SK-N-SH treated with all-trans-retinoic acid at 6 μM for 48 hours (cell line): ENCODE results near the gene PGLYRP2.

Experiments used
- ATAC-seq: fragments of 200-7000 bp; cut with Tn5 transposase; 3 replicates; pipeline ENCODE4 v1.9.1; 2020; ENCODE audit warnings: mild to moderate bottlenecking, moderate library complexity
- ARNTL ChIP-seq: fragments of 450-650 bp; formaldehyde crosslinking; IDR thresholded peaks from 2 replicates; pipeline ENCODE4 v1.5.0; 2020; ENCODE audit warnings: low read depth, mild to moderate bottlenecking, moderate library complexity, borderline replicate concordance
- BACH2 ChIP-seq: fragments of 250-450 bp; sonication (Bioruptor Pico); IDR thresholded peaks from 2 replicates; pipeline ENCODE4 v1.9.0; 2021; ENCODE audit warnings: mild to moderate bottlenecking, borderline replicate concordance
- CSDC2 ChIP-seq: fragments of 250-450 bp; sonication (Bioruptor Pico); IDR thresholded peaks from 2 replicates; pipeline ENCODE4 v1.5.0; 2020; ENCODE audit warnings: mild to moderate bottlenecking, moderate library complexity
- ESRRG ChIP-seq: fragments of 250-450 bp; sonication (Bioruptor Pico); IDR thresholded peaks from 2 replicates; pipeline ENCODE4 v1.6.1; 2021; ENCODE audit warnings: mild to moderate bottlenecking
- GLIS3 ChIP-seq: fragments of 250-450 bp; sonication (Bioruptor Pico); IDR thresholded peaks from 2 replicates; pipeline ENCODE4 v1.5.0; 2020; ENCODE audit warnings: mild to moderate bottlenecking, moderate library complexity
- ISL1 ChIP-seq: fragments of 250-450 bp; sonication (Bioruptor Pico); IDR thresholded peaks from 2 replicates; pipeline ENCODE4 v2.1.2; 2022; ENCODE audit warnings: mild to moderate bottlenecking, moderate library complexity
- OSR1 ChIP-seq: fragments of 250-450 bp; sonication (Bioruptor Pico); IDR thresholded peaks from 2 replicates; pipeline ENCODE4 v1.8.0; 2022; ENCODE audit warnings: moderate library complexity, mild to moderate bottlenecking, inconsistent platforms
- RARB ChIP-seq: fragments of 250-450 bp; sonication (Bioruptor Pico); IDR thresholded peaks from 2 replicates; pipeline ENCODE4 v1.8.0; 2021; ENCODE audit warnings: mild to moderate bottlenecking, moderate library complexity
- SNAI2 ChIP-seq: fragments of 250-450 bp; sonication (Bioruptor Pico); IDR thresholded peaks from 2 replicates; pipeline ENCODE4 v1.5.0; 2020; ENCODE audit warnings: mild to moderate bottlenecking, moderate library complexity
- TCF4 ChIP-seq: fragments of 250-450 bp; sonication (Bioruptor Pico); IDR thresholded peaks from 2 replicates; pipeline ENCODE4 v1.8.0; 2021; ENCODE audit warnings: mild to moderate bottlenecking, moderate library complexity, borderline replicate concordance
- ZC3H10 ChIP-seq: fragments of 250-450 bp; sonication (Bioruptor Pico); IDR thresholded peaks from 2 replicates; pipeline ENCODE4 v1.5.1; 2021; ENCODE audit warnings: mild to moderate bottlenecking, moderate library complexity
- ZFP3 ChIP-seq: fragments of 250-450 bp; sonication (Bioruptor Pico); IDR thresholded peaks from 2 replicates; pipeline ENCODE4 v1.5.0; 2020; ENCODE audit warnings: mild to moderate bottlenecking, moderate library complexity
- ZFP30 ChIP-seq: fragments of 450-650 bp; formaldehyde crosslinking; IDR thresholded peaks from 2 replicates; pipeline ENCODE4 v1.5.0; 2022; ENCODE audit warnings: mild to moderate bottlenecking, moderate library complexity
- ZNF565 ChIP-seq: fragments of 450-650 bp; formaldehyde crosslinking; conservative IDR thresholded peaks from 2 replicates; pipeline ENCODE4 v1.5.0; 2020; ENCODE audit warnings: low read depth, mild to moderate bottlenecking, moderate library complexity
- ZNF70 ChIP-seq: fragments of 450-650 bp; formaldehyde crosslinking; IDR thresholded peaks from 2 replicates; pipeline ENCODE4 v1.5.0; 2020; ENCODE audit warnings: mild to moderate bottlenecking, moderate library complexity
- ZNF8 ChIP-seq: fragments of 450-650 bp; formaldehyde crosslinking; IDR thresholded peaks from 2 replicates; pipeline ENCODE4 v1.5.0; 2020; ENCODE audit warnings: mild to moderate bottlenecking, moderate library complexity
- TF ChIP-seq, protein P1 (sequence below): fragments of 250-450 bp; sonication (Bioruptor Pico); IDR thresholded peaks from 2 replicates; pipeline ENCODE4 v1.5.0; 2020; ENCODE audit warnings: mild to moderate bottlenecking, moderate library complexity
- TF ChIP-seq, protein P2 (sequence below): fragments of 250-450 bp; sonication (Bioruptor Pico); IDR thresholded peaks from 2 replicates; pipeline ENCODE4 v1.8.0; 2021; ENCODE audit warnings: low read depth, mild to moderate bottlenecking, moderate library complexity, borderline replicate concordance
- TF ChIP-seq, protein P3 (sequence below): fragments of 250-450 bp; sonication (Bioruptor Pico); IDR thresholded peaks from 2 replicates; pipeline ENCODE4 v1.5.1; 2021; ENCODE audit warnings: mild to moderate bottlenecking, moderate library complexity
- TF ChIP-seq, protein P4 (sequence below): fragments of 250-450 bp; sonication (Bioruptor Pico); IDR thresholded peaks from 2 replicates; pipeline ENCODE4 v1.5.1; 2020; ENCODE audit warnings: low read depth, mild to moderate bottlenecking, moderate library complexity

PGLYRP2 gene

DNA sequence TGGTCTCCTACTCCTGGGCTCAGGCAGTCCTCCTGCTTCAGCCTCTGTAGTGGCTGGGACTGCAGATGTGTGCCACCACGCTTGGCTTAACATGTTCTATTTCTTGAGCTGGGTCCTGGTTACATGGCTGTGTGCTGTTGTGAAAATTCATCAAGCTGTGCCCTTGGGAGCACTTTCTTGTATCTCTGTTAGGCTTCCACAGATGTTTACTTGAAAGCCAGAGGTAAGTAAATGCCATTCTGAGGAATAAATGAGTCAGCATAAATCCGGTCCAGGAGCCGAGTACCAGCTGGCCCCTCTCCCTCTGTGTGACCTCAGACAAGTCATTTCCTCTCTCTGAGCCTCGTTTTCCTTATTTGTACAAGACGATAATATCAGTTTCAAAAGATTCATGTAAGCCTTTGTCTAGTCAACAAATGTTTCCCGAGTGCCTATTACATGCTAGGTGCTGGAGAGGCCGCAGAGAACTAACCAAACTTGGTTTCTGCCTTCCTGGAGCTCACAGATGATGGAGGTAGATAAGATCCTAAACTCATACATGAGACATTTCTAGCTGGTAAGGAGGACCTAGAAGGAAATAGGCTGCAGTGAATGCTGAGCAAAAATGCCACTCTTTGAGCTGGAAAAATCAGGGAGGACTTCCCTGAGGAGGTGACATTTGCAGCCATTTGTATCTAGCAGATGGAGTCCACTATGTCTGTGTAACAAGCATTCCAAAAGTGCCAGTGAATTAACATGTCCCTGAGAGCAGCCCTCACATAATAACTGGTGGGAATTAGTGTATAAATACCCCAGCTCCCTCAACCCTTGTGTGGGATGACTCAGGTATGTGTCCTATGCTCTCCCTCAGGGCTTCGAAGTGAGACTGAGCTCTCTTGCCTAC is 12.2 kb downstream of the PGLYRP2 start (continued):
- TF ChIP-seq, protein P1, sequence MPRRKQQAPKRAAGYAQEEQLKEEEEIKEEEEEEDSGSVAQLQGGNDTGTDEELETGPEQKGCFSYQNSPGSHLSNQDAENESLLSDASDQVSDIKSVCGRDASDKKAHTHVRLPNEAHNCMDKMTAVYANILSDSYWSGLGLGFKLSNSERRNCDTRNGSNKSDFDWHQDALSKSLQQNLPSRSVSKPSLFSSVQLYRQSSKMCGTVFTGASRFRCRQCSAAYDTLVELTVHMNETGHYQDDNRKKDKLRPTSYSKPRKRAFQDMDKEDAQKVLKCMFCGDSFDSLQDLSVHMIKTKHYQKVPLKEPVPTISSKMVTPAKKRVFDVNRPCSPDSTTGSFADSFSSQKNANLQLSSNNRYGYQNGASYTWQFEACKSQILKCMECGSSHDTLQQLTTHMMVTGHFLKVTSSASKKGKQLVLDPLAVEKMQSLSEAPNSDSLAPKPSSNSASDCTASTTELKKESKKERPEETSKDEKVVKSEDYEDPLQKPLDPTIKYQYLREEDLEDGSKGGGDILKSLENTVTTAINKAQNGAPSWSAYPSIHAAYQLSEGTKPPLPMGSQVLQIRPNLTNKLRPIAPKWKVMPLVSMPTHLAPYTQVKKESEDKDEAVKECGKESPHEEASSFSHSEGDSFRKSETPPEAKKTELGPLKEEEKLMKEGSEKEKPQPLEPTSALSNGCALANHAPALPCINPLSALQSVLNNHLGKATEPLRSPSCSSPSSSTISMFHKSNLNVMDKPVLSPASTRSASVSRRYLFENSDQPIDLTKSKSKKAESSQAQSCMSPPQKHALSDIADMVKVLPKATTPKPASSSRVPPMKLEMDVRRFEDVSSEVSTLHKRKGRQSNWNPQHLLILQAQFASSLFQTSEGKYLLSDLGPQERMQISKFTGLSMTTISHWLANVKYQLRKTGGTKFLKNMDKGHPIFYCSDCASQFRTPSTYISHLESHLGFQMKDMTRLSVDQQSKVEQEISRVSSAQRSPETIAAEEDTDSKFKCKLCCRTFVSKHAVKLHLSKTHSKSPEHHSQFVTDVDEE = no peak
- TF ChIP-seq ZNF70 (CRISPR knock-in tag) = no peak
- TF ChIP-seq OSR1 (CRISPR knock-in tag) = no peak
- TF ChIP-seq CSDC2 (CRISPR knock-in tag) = no peak

DNA sequence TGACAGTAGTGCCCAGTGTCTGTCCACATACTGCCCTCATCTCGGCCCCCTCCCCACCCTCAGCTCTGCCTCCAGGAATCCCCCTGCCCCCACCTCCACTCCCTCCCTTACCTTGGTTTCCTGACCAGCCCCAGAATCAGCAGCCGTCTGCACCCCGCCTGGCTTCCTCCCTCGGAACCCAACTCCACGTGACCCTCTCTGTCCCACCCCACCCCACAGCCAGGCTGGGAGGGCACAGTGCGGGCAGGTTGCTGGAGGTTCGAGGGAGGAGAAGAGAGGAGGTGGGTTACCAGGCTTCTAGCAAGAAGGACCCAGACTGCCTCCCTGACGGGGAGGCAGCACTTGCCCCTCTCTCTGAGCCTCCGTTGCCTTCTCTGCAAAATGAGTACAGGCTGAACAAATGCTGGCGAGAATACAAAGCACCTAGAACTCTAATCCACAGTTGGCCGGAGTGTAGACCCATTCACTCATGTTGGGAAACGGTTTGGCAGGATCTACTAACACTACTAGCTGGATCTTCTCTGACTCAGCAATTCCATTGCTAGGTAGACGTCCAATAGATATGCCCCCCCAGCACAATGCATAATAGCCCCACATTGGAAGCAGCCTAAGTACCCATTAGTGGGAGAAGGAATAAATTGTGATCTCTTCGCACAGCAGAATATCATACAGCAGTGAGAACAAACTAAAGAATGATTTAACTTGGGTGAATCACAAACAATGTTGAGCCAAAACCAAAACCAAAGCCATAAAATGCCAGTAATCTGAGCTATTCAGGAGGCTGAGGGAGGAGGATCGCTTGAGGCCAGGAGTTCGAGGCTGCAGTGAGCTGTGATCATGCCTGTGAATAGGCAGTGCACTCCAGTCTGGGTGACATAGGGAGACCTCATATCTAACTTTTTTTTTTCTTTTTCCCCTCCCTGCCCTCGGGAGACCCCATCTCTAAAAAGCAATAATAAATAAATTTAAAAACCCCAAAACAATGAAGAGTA is 14.6 kb downstream of the PGLYRP2 start, which contains the start of gene RASAL3:
TSS of gene RASAL3 (minus strand) at position 151 of the 992 bp plus-strand sequence. CDS start 186 bp downstream, outside the sequence.
- no peak for ATAC-seq
- no peak for TF ChIP-seq ZNF565 (CRISPR knock-in tag)
- TF ChIP-seq ZFP3 (CRISPR knock-in tag) = no peak
- no peak for TF ChIP-seq ZNF8 (CRISPR knock-in tag)
- no peak for TF ChIP-seq SNAI2 (CRISPR knock-in tag)
- no peak for TF ChIP-seq RARB (CRISPR knock-in tag)
- no peak for TF ChIP-seq OSR1 (CRISPR knock-in tag)
- TF ChIP-seq ZNF70 (CRISPR knock-in tag) = no peak
- no peak for TF ChIP-seq GLIS3 (CRISPR knock-in tag)
- TF ChIP-seq, protein P2, sequence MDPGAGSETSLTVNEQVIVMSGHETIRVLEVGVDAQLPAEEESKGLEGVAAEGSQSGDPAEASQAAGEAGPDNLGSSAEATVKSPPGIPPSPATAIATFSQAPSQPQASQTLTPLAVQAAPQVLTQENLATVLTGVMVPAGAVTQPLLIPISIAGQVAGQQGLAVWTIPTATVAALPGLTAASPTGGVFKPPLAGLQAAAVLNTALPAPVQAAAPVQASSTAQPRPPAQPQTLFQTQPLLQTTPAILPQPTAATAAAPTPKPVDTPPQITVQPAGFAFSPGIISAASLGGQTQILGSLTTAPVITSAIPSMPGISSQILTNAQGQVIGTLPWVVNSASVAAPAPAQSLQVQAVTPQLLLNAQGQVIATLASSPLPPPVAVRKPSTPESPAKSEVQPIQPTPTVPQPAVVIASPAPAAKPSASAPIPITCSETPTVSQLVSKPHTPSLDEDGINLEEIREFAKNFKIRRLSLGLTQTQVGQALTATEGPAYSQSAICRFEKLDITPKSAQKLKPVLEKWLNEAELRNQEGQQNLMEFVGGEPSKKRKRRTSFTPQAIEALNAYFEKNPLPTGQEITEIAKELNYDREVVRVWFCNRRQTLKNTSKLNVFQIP (CRISPR knock-in tag) = no peak
- no peak for TF ChIP-seq ISL1 (CRISPR knock-in tag)

DNA sequence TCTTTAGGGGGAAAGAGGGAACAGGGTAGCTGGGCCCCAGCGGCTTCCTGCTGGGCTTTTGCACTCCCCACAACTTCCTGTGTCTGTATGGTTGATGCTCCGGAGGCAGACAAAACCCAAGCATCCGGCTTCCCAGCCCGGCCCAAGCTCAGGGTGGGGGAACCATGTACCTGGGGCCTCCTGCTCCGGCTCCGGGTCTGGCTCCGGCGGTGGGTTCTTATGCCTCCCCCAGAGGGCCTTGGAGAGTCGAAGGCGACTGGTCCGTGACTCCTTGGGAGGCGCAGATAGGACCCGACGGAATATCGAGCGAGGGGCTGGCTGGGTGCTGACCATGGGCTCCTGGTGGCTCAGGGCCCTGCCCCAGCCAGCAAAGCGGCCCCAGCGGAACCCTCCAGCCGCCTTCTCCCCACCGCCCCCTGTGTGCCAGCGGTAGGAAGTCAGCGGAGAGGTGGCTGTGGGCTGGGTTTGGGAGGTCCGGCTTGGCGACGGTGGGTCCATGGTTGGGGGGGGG is 15.4 kb downstream of the PGLYRP2 start:
- no peak for ATAC-seq
- TF ChIP-seq, protein P2 (CRISPR knock-in tag) = no peak
- TF ChIP-seq TCF4 (CRISPR knock-in tag) = no peak
- no peak for TF ChIP-seq OSR1 (CRISPR knock-in tag)
- TF ChIP-seq ZNF70 (CRISPR knock-in tag) = no peak
- no peak for TF ChIP-seq ZFP30 (CRISPR knock-in tag)
- no peak for TF ChIP-seq ZNF565 (CRISPR knock-in tag)
- TF ChIP-seq, protein P3, sequence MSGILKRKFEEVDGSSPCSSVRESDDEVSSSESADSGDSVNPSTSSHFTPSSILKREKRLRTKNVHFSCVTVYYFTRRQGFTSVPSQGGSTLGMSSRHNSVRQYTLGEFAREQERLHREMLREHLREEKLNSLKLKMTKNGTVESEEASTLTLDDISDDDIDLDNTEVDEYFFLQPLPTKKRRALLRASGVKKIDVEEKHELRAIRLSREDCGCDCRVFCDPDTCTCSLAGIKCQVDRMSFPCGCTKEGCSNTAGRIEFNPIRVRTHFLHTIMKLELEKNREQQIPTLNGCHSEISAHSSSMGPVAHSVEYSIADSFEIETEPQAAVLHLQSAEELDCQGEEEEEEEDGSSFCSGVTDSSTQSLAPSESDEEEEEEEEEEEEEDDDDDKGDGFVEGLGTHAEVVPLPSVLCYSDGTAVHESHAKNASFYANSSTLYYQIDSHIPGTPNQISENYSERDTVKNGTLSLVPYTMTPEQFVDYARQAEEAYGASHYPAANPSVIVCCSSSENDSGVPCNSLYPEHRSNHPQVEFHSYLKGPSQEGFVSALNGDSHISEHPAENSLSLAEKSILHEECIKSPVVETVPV = no peak
- no peak for TF ChIP-seq ZFP3 (CRISPR knock-in tag)
- TF ChIP-seq, protein P1 = no peak
- TF ChIP-seq RARB (CRISPR knock-in tag) = no peak
- TF ChIP-seq ARNTL (CRISPR knock-in tag) = no peak
- no peak for TF ChIP-seq ZC3H10
- TF ChIP-seq GLIS3 (CRISPR knock-in tag) = no peak
- no peak for TF ChIP-seq BACH2 (CRISPR knock-in tag)
- TF ChIP-seq CSDC2 (CRISPR knock-in tag) = no peak
- TF ChIP-seq ESRRG = no peak
- TF ChIP-seq, protein P4, sequence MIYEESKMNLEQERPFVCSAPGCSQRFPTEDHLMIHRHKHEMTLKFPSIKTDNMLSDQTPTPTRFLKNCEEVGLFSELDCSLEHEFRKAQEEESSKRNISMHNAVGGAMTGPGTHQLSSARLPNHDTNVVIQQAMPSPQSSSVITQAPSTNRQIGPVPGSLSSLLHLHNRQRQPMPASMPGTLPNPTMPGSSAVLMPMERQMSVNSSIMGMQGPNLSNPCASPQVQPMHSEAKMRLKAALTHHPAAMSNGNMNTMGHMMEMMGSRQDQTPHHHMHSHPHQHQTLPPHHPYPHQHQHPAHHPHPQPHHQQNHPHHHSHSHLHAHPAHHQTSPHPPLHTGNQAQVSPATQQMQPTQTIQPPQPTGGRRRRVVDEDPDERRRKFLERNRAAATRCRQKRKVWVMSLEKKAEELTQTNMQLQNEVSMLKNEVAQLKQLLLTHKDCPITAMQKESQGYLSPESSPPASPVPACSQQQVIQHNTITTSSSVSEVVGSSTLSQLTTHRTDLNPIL (CRISPR knock-in tag) = no peak
